ENCODE measurements around the gene CCDC50. TPM values are rescaled to one million over a fixed set of nuclear protein-coding genes. Genes with fewer than 3 reads are reported as not detected.

Gene CCDC50
- polyA plus RNA-seq, 1 donor (not counting 4 experiments of a cell fraction or from before 2014, with no cell fraction given), result 54.8 TPM

GRCh38 chr3:191292243-191293015, 36.8 kb upstream of the CCDC50 start:
- dilution Hi-C loops (cut with MboI; ENCODE audit: extremely low pct_ligation_motif_present, low sequenced_read_pairs), result no loop called here
- no peaks in the 10 kb centered on the region for H3K9me1 ChIP-seq (ENCODE audit: control insufficient read depth, extremely low read depth, insufficient read depth, low read length)

GRCh38 chr3:191294291-191294690, 34.9 kb upstream of the CCDC50 start:
- H3K27ac ChIP-seq (ENCODE audit: control insufficient read depth, insufficient read depth, low read length), result no peak overlapping the region
- H3K79me2 ChIP-seq (ENCODE audit: control insufficient read depth, insufficient read depth, low read length), result no peaks in the 10 kb centered on the region
- H3K9me1 ChIP-seq (ENCODE audit: control insufficient read depth, extremely low read depth, insufficient read depth, low read length), result no peaks in the 10 kb centered on the region
- H3K9ac ChIP-seq (ENCODE audit: control insufficient read depth, extremely low read depth, insufficient read depth, low read length), result no peak overlapping the region
- H3K36me3 ChIP-seq (ENCODE audit: control insufficient read depth in 2 of 2, extremely low read depth in 1 of 2, insufficient read depth in 2 of 2, low read length in 2 of 2), result no peaks in the 10 kb centered on the region
- no peaks in the 10 kb centered on the region for H3K9me3 ChIP-seq (ENCODE audit: control insufficient read depth, low read depth, low read length)
- no peak overlapping the region for H2AFZ ChIP-seq (ENCODE audit: control insufficient read depth, low read length)
- no peaks in the 10 kb centered on the region for H3K27me3 ChIP-seq (ENCODE audit: control insufficient read depth, extremely low read depth, insufficient read depth, low read length)
- DNase-seq (ENCODE audit: low read depth, low spot score) (no peak), FAIRE-seq (no peak)
- H3K4me1 ChIP-seq (ENCODE audit: control insufficient read depth, extremely low read depth, insufficient read depth, low read length), result no peaks in the 10 kb centered on the region
- no peak overlapping the region for H3K4me3 ChIP-seq (ENCODE audit: control insufficient read depth in 2 of 3, extremely low read depth in 1 of 3, insufficient read depth in 2 of 3, low read depth in 1 of 3, low read length in 3 of 3)
- dilution Hi-C loops (cut with MboI; ENCODE audit: extremely low pct_ligation_motif_present, low sequenced_read_pairs), result no loop called here
- no peak overlapping the region for H3K4me2 ChIP-seq (ENCODE audit: control insufficient read depth, extremely low read depth, insufficient read depth, low read depth, low read length)
- H4K20me1 ChIP-seq (ENCODE audit: control insufficient read depth, extremely low read depth, insufficient read depth, low read length), result no peaks in the 10 kb centered on the region
- TF ChIP-seq CTCF (optimal IDR thresholded peaks at IDR 0.05 in 1 of 3, IDR thresholded peaks at IDR 0.05 in 1 of 3, conservative IDR thresholded peaks at IDR 0.05 in 1 of 3; ENCODE audit: extremely low read depth in 1 of 3, insufficient read depth in 2 of 3, low read length in 3 of 3), result no peak
- no peak for TF ChIP-seq EZH2 (IDR thresholded peaks at IDR 0.05; ENCODE audit: low read length)

More at GRCh38 chr3:191292243-191293015, 36.8 kb upstream of the CCDC50 start:
- no peak overlapping the region for H3K27ac ChIP-seq (ENCODE audit: control insufficient read depth, insufficient read depth, low read length)
- no peak overlapping the region for H3K4me2 ChIP-seq (ENCODE audit: control insufficient read depth, extremely low read depth, insufficient read depth, low read depth, low read length)
- no peaks in the 10 kb centered on the region for H3K27me3 ChIP-seq (ENCODE audit: control insufficient read depth, extremely low read depth, insufficient read depth, low read length)
- no peaks in the 10 kb centered on the region for H3K9me3 ChIP-seq (ENCODE audit: control insufficient read depth, low read depth, low read length)
- H2AFZ ChIP-seq (ENCODE audit: control insufficient read depth, low read length), result no peak overlapping the region
- H3K9ac ChIP-seq (ENCODE audit: control insufficient read depth, extremely low read depth, insufficient read depth, low read length), result no peak overlapping the region
- no peaks in the 10 kb centered on the region for H4K20me1 ChIP-seq (ENCODE audit: control insufficient read depth, extremely low read depth, insufficient read depth, low read length)
- no peak overlapping the region for H3K4me3 ChIP-seq (ENCODE audit: control insufficient read depth in 2 of 3, extremely low read depth in 1 of 3, insufficient read depth in 2 of 3, low read depth in 1 of 3, low read length in 3 of 3)
- FAIRE-seq (no peak), DNase-seq (ENCODE audit: low read depth, low spot score) (no peak)
- no peaks in the 10 kb centered on the region for H3K79me2 ChIP-seq (ENCODE audit: control insufficient read depth, insufficient read depth, low read length)
- no peaks in the 10 kb centered on the region for H3K36me3 ChIP-seq (ENCODE audit: control insufficient read depth in 2 of 2, extremely low read depth in 1 of 2, insufficient read depth in 2 of 2, low read length in 2 of 2)
- TF ChIP-seq CTCF (optimal IDR thresholded peaks at IDR 0.05 in 1 of 3, IDR thresholded peaks at IDR 0.05 in 1 of 3, conservative IDR thresholded peaks at IDR 0.05 in 1 of 3; ENCODE audit: extremely low read depth in 1 of 3, insufficient read depth in 2 of 3, low read length in 3 of 3) (no peak), EZH2 (IDR thresholded peaks at IDR 0.05; ENCODE audit: low read length) (no peak)
- H3K4me1 ChIP-seq (ENCODE audit: control insufficient read depth, extremely low read depth, insufficient read depth, low read length), result no peaks in the 10 kb centered on the region
